GM19395 (cell line): Measurements from ENCODE around the gene PLD1.

Source experiments
- ATAC-seq: cut with Tn5 transposase; IDR thresholded peaks from one replicate; pipeline ENCODE4 v1.9.1; 2021; ENCODE audit warnings: mild to moderate bottlenecking, moderate library complexity; ENCODE audit not compliant: unreplicated experiment

The PLD1 gene

GRCh38 chr3:171772427-171773056 lies 37.7 kb downstream of the PLD1 start:
- no peak for ATAC-seq

GRCh38 chr3:171770689-171771620 lies 39.3 kb downstream of the PLD1 start:
- ATAC-seq, result no peak

- no peak for ATAC-seq
Observed at GRCh38 chr3:171769461-171769860, 40.8 kb downstream of the PLD1 start.

- ATAC-seq, result no peak
Observed at GRCh38 chr3:171768986-171769385, 41.3 kb downstream of the PLD1 start.

- no peak for ATAC-seq
Observed at GRCh38 chr3:171768281-171768900, 41.9 kb downstream of the PLD1 start.

GRCh38 chr3:171765511-171765887 lies 44.8 kb downstream of the PLD1 start:
- ATAC-seq, result no peak

GRCh38 chr3:171763392-171763791 lies 46.9 kb downstream of the PLD1 start:
- no peak for ATAC-seq

- no peak for ATAC-seq
Observed at GRCh38 chr3:171760477-171760876, 49.8 kb downstream of the PLD1 start.

- ATAC-seq, result no peak
Observed at GRCh38 chr3:171758109-171758508, 52.2 kb downstream of the PLD1 start.

- no peak for ATAC-seq
Observed at GRCh38 chr3:171757361-171758034, 52.8 kb downstream of the PLD1 start.

GRCh38 chr3:171755656-171756055 lies 54.6 kb downstream of the PLD1 start:
- no peak for ATAC-seq

GRCh38 chr3:171755015-171755589 lies 55.2 kb downstream of the PLD1 start:
- ATAC-seq, result no peak

GRCh38 chr3:171753665-171754408 lies 56.4 kb downstream of the PLD1 start:
- no peak for ATAC-seq

GRCh38 chr3:171753025-171753472 lies 57.2 kb downstream of the PLD1 start:
- no peak for ATAC-seq

- ATAC-seq, result no peak
Observed at GRCh38 chr3:171752329-171752728, 58.0 kb downstream of the PLD1 start.

GRCh38 chr3:171749124-171749523 lies 61.2 kb downstream of the PLD1 start:
- no peak for ATAC-seq

- ATAC-seq, result no peak
Observed at GRCh38 chr3:171748064-171748924, 62.0 kb downstream of the PLD1 start.

- no peak for ATAC-seq
Observed at GRCh38 chr3:171747223-171747920, 62.9 kb downstream of the PLD1 start.
